Subcutaneous abdominal adipose tissue (tissue), 5 donors: ENCODE results near the gene DPYD.

Experiments used
- H3K27ac ChIP-seq: one replicate; pipeline ENCODE4 v1.7.0; 2013; ENCODE audit warnings: low read depth, mild to moderate bottlenecking, inconsistent platforms, low read length, moderate library complexity
- H3K27me3 ChIP-seq, 5 donors: one replicate each; pipeline ENCODE4 v1.7.0; 2013; ENCODE audit warnings: low read length in 5 of 5, inconsistent platforms in 1 of 5; ENCODE audit not compliant: control insufficient read depth in 5 of 5, insufficient read depth in 4 of 5
- H3K36me3 ChIP-seq, 5 donors: one replicate each; pipeline ENCODE4 v1.7.0; 2013; ENCODE audit warnings: low read length in 5 of 5; ENCODE audit not compliant: control insufficient read depth in 5 of 5, insufficient read depth in 5 of 5
- H3K4me1 ChIP-seq, 5 donors: one replicate each; pipeline ENCODE4 v1.7.0; 2013; ENCODE audit warnings: low read length in 5 of 5, mild to moderate bottlenecking in 3 of 5, moderate library complexity in 1 of 5; ENCODE audit not compliant: control insufficient read depth in 5 of 5, insufficient read depth in 5 of 5
- H3K4me3 ChIP-seq, 5 donors: one replicate each; pipeline ENCODE4 v1.7.0; 2013; ENCODE audit warnings: low read length in 5 of 5, low read depth in 1 of 5
- H3K9ac ChIP-seq, 5 donors: one replicate each; pipeline ENCODE4 v1.7.0; 2013; ENCODE audit warnings: low read length in 5 of 5, mild to moderate bottlenecking in 4 of 5, moderate library complexity in 3 of 5
- H3K9me3 ChIP-seq, 5 donors: one replicate each; pipeline ENCODE4 v1.7.0; 2013; ENCODE audit warnings: low read length in 5 of 5; ENCODE audit not compliant: control insufficient read depth in 5 of 5
- donor health status: healthy.
- donor health status: healthy.
- donor health status: healthy.
- donor health status: healthy.
- donor health status: healthy.

The DPYD gene

DNA sequence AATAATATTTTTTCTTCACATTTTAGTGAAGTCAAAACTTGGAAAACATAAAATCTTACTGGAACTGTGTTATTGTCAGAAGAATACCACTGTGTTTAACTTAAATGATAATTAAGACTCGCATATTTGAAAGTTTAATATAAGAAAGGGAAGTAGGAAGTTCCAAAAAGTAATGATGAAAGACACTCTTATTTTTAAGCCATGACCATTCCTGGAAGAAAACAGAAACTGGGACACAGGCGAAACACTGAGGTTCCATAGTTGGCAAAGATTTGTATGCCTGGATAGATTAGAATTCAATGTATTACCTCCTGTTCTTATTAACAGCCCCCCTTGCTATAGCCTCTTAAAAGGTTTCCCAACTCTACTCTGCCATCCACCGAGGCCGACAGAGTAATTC, 271.2 kb downstream of the DPYD start:
- Histone ChIP-seq H3K9ac (no peak overlapping the region), H3K27me3 (no peaks in the 10 kb centered on the region), H3K9me3 (peaks cover 4 to 12% (median 6%) of the 10 kb centered on the region in 5 donors), H3K27ac (no peak overlapping the region), H3K4me3 (peak overlapping the region in 1 of 5 donors; percentile 12), H3K4me1 (peaks cover 0 to 9% (median 0%) of the 10 kb centered on the region in 5 donors), H3K36me3 (peaks cover 0 to 5% (median 0%) of the 10 kb centered on the region in 5 donors)

DNA sequence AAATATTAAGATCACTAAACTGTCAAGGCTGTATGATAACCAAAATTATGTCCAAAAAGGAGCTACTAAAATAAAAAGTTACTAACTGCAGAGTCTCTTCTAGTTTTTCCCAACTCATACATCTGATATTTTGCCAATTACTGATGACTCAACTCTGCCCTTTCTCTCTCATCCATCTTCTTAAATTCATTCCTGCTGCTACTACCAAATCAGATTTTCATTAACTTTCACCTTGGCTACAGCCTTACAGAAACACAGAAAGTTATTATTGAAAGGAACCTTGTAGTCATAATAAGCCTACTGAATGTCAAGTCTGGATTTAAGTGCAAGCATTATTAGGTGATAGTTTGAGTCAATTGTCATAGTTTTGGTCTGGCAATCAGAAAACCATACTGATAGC, 273.1 kb downstream of the DPYD start:
- peaks cover 0 to 9% (median 0%) of the 10 kb centered on the region in 5 donors for H3K4me1 ChIP-seq
- H3K4me3 ChIP-seq: no peak overlapping the region
- no peak overlapping the region for H3K9ac ChIP-seq
- H3K9me3 ChIP-seq: peaks cover 4 to 12% (median 8%) of the 10 kb centered on the region in 5 donors
- H3K27ac ChIP-seq: no peak overlapping the region
- peaks cover 0 to 5% (median 0%) of the 10 kb centered on the region in 5 donors for H3K36me3 ChIP-seq
- H3K27me3 ChIP-seq: no peaks in the 10 kb centered on the region

DNA sequence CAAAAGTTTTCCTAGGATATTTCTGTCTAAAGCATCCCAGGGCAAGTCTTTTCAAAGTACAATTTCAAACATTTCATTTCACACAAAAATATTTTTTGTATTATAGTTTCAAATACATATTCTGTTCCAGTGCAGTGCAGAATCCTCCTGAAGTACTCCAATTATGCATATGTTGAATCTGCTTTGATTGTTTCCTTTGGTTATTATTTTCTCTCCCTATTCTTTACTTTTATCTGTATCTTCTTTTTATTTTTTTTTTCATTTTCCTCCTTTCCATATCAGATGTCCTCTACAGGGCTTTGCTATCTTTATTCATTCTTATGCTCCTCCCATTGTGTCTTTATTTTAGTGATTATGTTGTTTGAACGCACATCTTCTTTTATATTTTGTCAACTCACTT, 274.8 kb downstream of the DPYD start:
- H3K9ac ChIP-seq: no peak overlapping the region
- no peak overlapping the region for H3K4me3 ChIP-seq
- no peaks in the 10 kb centered on the region for H3K27me3 ChIP-seq
- peaks cover 0 to 9% (median 0%) of the 10 kb centered on the region in 5 donors for H3K4me1 ChIP-seq
- no peak overlapping the region for H3K27ac ChIP-seq
- peaks cover 0 to 5% (median 0%) of the 10 kb centered on the region in 5 donors for H3K36me3 ChIP-seq
- H3K9me3 ChIP-seq: peaks cover 4 to 12% (median 8%) of the 10 kb centered on the region in 5 donors

DNA sequence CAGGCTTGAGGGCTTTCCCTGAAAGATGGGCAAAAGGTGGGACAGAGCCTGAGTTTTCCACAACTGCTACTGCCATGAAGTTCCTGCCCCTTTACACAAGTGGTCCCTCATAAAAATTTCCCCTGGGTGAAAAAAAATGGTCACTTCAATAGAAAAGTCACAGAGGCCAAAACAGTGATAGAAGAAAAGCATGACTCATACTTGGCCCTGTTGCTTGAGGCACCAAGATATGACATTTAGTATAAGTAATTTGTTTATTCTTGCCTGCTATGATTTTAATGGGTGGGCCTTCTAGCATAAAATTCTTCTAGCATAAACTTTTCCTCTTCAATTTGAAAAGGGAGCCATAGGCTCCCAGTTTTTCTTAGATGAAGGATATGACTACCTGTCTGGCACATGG, 280.2 kb downstream of the DPYD start:
- Histone ChIP-seq H3K9me3 (peaks cover 0 to 4% (median 0%) of the 10 kb centered on the region in 5 donors), H3K9ac (no peak overlapping the region), H3K27me3 (no peaks in the 10 kb centered on the region), H3K27ac (no peak overlapping the region), H3K36me3 (no peaks in the 10 kb centered on the region), H3K4me1 (no peaks in the 10 kb centered on the region), H3K4me3 (no peak overlapping the region)

DNA sequence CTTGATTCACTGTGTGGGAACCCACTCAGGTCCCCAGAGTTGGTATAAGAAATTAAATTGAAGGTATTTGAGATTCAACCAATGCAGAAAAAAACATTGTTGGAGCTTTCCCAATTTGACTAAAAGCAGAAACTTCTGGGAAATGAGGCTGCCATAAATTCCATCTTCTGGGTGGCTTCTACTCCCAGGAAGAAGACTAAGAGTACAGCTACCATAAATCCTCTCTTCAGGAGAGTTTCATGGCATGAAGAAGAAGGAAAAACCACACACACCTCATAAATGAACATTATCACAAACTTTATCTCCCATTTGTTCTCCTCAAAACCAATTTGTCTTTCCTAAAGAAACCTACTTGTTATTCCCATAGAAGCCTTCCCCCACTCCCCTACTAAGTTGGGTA, 283.9 kb downstream of the DPYD start:
- H3K9me3 ChIP-seq: no peaks in the 10 kb centered on the region
- no peaks in the 10 kb centered on the region for H3K27me3 ChIP-seq
- no peaks in the 10 kb centered on the region for H3K4me1 ChIP-seq
- no peak overlapping the region for H3K27ac ChIP-seq
- no peak overlapping the region for H3K9ac ChIP-seq
- H3K36me3 ChIP-seq: no peaks in the 10 kb centered on the region
- no peak overlapping the region for H3K4me3 ChIP-seq

DNA sequence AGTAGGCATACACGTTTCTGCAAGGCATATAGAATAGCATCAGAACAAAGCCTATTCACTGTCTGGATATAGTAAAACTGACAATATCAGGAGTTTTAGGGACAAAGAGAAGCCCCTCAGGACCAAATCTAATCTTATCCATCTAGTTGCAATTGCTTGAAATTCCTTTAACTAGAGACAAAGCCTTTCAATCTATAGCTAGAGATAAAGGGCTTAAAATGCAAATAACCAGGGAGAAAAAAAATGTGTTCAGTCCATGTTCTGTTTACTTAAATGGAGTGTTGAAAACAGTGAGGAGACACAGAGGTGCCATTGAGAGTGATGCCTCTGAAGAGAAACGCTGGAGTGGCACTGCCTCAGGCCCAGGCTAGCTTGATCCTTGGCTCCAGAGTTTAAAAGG, 286.1 kb downstream of the DPYD start:
- no peak overlapping the region for H3K9ac ChIP-seq
- H3K4me3 ChIP-seq: no peak overlapping the region
- no peak overlapping the region for H3K27ac ChIP-seq
- H3K36me3 ChIP-seq: no peaks in the 10 kb centered on the region
- no peaks in the 10 kb centered on the region for H3K9me3 ChIP-seq
- no peaks in the 10 kb centered on the region for H3K27me3 ChIP-seq
- H3K4me1 ChIP-seq: peaks cover 0 to 10% (median 0%) of the 10 kb centered on the region in 5 donors

DNA sequence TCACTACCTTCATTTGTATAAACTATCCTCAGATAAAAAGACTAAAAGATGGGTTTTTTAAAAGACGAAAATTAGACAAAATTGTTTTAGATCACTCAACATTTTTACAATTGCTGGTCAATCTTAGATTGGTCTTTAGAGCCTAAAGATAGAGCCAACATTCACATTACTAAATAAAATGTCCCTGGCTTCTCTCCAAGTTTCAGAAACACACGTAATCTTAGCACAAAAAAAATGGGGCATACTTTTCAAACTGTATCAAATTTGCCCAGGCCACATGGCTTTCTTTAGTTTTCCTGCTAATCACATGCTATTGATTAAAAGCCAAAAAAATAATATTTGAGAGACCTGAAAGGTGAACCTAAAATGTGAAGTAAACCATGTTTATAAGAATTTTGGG, 288.1 kb downstream of the DPYD start:
- Histone ChIP-seq H3K27ac (no peak overlapping the region), H3K27me3 (no peaks in the 10 kb centered on the region), H3K4me1 (peaks cover 0 to 10% (median 0%) of the 10 kb centered on the region in 5 donors), H3K36me3 (no peaks in the 10 kb centered on the region), H3K9me3 (no peaks in the 10 kb centered on the region), H3K4me3 (no peak overlapping the region), H3K9ac (no peak overlapping the region)

DNA sequence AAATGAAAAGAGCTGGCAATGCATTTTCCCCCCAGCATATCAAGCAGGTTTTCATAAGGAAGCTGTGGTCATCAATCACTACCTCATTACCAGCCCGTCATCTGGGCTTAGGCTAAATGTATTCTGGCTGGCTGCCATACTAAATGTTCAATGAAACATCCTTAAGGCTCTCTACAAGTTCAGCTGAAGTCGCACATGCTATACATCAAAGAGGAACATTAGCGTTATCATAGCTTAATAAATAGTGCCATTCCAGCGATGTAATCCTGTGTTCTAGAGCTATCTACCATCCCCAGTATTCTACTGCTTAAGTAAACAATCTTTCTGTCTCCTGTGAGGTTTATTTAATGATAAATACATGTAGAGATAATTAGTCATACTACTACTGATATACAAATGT, 288.8 kb downstream of the DPYD start:
- Histone ChIP-seq H3K4me3 (no peak overlapping the region), H3K4me1 (peaks cover 0 to 10% (median 0%) of the 10 kb centered on the region in 5 donors), H3K9me3 (no peaks in the 10 kb centered on the region)

DNA sequence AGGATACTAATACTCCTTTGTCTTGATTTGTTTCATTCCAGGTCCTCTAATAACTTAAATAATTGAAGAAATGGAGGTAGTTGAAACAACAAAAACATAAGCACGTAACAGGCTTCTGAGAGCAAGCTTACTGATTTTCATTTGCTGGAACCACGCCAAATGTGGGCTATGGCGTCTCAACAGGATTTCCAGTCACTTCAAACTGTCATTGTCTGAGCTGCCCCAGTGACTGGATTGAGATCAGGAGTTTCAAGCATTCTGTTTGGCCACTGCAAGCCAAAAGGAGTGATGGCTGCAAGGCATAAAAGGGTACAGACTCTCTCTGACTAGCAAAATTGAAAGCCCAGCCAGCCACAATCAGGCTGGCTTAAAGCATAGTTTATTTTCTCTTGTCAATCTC, 289.9 kb downstream of the DPYD start:
- H3K36me3 ChIP-seq: no peaks in the 10 kb centered on the region
- H3K27ac ChIP-seq: no peak overlapping the region
- peaks cover 0 to 10% (median 0%) of the 10 kb centered on the region in 5 donors for H3K4me1 ChIP-seq
- H3K27me3 ChIP-seq: no peaks in the 10 kb centered on the region
- no peak overlapping the region for H3K4me3 ChIP-seq
- H3K9ac ChIP-seq: no peak overlapping the region
- no peaks in the 10 kb centered on the region for H3K9me3 ChIP-seq

More for the DNA sequence above, 288.8 kb downstream of the DPYD start:
- Histone ChIP-seq H3K9ac (no peak overlapping the region), H3K36me3 (no peaks in the 10 kb centered on the region), H3K27me3 (no peaks in the 10 kb centered on the region), H3K27ac (no peak overlapping the region)

DNA sequence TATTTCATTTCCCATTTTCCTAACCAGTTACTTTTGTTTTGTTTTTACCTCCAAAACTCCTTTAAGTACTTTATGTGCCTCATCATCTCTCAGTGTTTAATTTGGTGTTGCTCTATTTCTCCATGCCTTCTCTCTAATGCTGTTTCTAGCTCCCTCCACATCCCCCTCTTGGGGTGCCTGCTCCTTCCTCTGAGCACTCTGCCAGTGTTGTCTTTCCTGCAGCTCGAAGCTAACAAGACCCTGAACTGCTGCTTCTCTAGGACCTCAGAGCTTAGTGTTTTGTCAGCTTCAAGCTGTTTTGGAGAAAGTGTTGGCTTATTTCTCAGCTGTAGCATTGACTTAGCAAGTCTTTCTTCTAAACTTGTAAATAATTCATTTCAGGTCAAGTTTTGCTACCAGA, 290.6 kb downstream of the DPYD start:
- Histone ChIP-seq H3K4me1 (peaks cover 0 to 10% (median 0%) of the 10 kb centered on the region in 5 donors), H3K27me3 (no peaks in the 10 kb centered on the region), H3K36me3 (no peaks in the 10 kb centered on the region), H3K9ac (no peak overlapping the region), H3K4me3 (no peak overlapping the region), H3K27ac (no peak overlapping the region), H3K9me3 (no peaks in the 10 kb centered on the region)

DNA sequence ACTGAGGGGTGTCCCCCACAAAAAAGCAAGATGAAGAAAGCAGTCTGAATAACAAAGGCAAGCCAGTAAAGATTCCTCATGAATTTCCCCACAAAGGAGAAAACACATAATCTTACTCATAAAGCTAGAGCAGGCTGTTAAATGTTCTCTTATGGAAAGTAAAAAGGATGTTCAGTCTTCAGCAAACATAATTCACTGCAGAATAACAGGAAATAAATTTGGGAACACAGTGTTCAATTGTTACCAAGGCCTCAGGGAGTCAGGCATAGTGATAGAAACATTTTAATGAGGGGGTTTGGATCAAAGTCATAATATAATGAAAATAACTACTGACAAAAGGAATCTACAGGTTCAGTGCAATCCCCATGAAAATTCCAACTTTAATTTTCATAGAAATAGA, 297.6 kb downstream of the DPYD start:
- H3K4me1 ChIP-seq: peaks cover 0 to 4% (median 0%) of the 10 kb centered on the region in 5 donors
- H3K4me3 ChIP-seq: no peak overlapping the region
- no peak overlapping the region for H3K27ac ChIP-seq
- no peak overlapping the region for H3K9ac ChIP-seq
- no peaks in the 10 kb centered on the region for H3K9me3 ChIP-seq
- H3K27me3 ChIP-seq: no peaks in the 10 kb centered on the region
- H3K36me3 ChIP-seq: no peaks in the 10 kb centered on the region
